HG02943 (cell line): Measurements from ENCODE around the gene TMA7B.

Experiments used
- ATAC-seq: cut with Tn5 transposase; IDR thresholded peaks from one replicate; pipeline ENCODE4 v1.9.1; 2021; ENCODE audit warnings: mild to moderate bottlenecking, low read depth, moderate library complexity; ENCODE audit not compliant: unreplicated experiment

The TMA7B gene

DNA sequence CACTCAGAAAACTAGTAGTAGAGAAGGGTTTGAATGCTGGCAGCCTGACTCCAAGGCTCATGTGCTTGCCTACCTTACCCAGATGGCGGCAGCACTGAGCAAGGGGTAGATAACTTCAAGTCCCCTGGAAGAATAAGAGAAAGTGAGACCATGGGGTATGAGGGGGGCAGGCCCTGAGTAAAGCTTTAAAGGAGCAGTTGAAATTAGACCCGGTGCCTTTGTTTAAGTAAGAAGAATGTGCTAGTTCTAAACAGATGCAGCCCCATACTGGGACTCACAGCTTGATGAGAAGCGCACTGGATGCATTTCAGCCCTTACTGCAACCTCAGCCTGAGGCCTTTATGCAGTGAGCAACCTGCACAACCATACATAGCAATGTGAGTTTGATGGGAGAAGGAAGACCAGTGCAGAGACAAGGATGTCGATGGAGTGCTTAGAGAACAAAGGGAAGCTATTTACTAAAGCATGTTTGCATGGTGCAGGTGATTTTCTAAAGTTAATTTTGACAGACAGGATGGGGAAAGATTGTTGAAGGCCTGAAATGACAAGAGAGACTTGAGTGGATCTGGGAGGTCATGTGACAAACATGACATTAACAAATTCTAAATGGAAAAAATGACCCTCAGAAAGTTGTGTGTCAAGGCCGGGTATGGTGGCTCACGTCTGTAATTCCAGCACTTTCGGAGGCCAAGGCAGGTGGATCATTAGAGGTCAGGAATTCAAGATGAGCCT lies 27.1 kb upstream of the TMA7B start:
- ATAC-seq = no peak

DNA sequence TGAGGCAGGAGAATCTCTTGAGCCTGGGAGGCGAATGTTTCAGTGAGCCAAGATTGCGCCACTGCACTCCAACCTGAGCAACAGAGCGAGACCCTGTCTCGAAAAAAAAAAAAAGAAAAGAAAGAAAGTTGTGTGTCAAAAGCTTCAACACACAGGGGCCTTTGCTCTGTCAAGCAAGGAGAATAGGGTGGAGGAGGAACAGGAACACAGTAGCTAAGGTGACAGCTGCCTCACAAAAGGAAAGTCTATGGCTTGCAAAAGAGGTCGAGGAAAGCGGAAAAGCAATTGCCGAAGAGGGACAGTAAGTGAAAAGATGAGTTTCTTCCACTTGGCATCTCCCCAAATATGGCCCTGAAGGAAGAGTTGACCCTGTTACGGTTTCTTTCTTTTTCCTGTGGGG lies 26.5 kb upstream of the TMA7B start:
- no peak for ATAC-seq

DNA sequence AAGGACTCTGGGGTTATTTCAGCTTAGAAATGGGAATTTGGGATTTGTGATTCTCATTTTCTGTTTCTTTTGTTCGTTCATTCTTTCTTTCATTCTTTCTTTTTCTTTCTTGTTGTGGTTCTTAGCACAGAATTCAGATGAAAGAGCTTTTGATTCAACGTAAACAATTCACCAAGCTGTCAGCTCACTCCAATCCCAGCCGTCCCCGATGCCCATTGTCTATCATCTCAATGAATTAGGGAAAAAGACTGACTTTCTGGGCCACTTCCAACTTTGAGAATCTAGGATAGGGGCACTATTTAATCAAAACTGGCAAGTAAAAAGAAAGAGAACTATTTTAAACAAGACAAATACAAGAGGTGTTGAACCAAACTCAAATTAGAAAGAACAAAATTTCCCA lies 25.1 kb upstream of the TMA7B start:
- no peak for ATAC-seq

DNA sequence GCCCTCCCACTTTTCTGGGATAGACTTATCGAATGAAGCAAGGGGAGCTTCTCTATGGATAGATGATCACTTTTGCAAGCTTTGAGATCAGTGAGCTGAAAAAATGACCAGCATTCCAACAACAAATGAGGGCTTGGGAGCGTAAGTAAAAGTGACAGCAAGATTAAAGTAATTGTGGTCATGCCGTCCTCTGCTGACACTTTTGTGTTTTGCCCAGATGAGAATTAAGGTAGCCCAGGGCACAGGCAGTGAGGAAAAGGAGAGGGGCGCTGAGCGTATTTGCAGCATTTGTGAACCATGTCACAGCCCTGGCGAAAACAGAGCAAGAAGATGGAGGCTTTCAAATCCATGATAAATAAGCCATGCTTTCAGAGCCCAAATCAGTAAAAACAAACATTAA lies 24.6 kb upstream of the TMA7B start:
- no peak for ATAC-seq

DNA sequence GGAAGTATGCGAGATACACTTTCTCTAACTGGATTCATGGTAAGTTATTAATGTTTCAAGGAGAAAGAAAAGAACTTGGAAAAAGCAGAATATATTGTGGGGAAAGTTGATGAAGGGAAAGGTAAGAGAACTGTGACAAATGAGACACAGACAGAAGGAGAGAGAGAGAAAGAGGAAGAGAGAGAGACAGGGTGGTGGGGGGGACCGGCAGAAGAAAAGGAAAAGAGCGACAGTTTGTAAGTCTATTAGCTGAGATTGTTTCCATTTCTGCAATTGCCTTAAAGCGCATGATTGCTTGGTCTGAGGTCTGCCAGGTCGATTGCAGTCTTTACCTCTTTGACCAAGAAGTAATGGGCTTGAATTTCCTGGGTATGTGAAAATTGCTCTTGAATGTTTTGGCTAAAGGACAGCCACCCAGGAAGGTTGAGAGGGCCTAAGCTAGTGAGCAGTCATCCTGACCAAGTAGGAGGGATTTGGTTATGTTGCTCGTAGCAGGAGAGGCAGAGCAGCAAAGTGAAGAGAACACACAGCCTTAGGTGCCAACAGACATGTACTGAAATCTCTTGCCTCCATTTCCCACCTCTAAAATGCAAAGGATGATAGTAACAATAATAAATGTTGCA lies 23.6 kb upstream of the TMA7B start:
- ATAC-seq = no peak

DNA sequence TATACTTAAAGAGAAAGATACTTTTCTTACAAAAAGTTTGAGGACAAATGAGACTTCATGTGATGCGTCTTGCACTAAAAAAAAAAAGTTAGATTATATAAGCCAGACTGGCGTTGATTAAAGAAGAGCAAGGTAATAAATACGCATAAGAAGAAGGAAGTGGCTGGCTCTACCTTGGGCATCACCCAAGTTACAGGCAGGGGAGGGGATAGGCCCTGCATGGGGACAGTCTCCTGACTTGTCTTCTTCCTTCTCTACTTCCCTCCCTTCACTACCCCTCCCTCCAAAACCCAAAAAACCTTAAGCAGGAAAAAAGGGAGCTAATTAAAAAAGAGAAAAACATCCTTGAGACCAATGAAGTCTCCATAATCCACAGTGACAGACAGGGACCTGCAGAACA lies 22.3 kb upstream of the TMA7B start:
- no peak for ATAC-seq

DNA sequence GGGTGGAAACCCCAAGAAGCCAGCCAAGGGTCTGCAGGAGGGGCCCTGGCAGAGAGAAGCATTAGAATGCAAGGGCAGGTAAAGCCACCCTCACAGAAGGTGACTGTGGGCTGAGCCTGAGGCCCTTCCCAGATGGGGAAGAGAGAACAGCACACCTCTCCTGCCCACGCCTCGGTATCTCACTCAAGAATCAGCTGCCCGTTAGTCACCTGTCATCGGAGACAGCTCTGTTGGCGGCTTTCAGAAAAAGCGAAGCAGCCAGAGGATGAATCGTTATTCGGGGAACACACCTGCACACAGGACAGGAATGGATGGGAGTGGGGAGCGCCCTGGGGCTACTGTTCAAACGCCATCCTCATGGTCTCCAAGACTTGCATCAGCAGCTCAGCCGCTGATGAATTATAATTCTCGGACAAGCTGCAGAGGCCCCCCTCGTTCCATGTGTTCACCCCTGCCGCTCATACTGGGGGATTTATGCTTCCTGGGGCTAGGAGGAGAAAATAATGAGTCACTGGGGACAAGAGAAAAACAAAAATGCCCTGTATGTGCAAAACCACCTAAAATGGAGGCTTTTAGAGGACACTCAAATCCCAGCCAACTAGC lies 21.6 kb upstream of the TMA7B start:
- no peak for ATAC-seq

DNA sequence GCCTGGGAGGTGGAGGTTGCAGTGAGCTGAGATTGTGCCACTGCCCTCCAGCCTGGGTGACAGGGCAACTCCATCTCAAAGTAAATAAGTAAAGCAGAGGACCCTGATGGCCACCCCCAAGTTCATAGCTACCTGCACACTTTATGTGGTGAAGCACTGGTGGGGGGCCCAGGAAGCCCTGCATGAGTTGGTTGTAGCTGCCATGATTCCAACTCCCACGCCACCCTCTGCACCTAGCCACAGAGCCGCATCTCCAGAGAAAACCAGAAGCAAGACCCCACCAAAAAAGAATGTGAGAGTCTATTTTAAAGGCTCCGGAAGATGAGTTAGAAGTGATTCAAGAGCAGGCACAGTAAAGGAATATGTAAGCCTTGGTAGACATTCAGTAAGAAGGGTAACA lies 20.4 kb upstream of the TMA7B start:
- no peak for ATAC-seq

DNA sequence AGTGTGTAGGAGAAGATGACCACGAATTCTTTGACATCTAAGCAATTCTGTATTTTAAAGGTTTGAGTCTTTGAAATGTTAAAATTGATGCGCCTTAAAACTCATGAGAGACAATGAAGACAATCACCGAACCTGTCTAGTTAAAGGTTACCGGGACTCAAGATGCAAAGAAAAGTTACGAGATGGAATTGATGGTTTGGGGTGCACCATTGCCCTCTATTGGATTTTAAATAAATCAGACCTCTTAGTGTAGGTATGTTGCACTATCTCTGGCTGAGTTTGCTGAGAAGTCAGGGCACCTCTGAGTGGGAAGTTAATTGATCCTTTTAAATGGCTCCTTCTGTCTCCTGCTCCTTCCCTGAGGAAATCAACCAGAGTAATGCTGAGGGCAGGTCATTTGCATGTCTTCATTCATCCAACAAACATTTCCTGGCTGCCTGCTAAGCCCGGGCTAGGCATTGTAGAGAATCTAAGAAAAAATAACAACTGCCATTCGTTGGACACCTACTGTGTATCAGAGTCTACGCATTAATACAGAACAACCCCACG lies 19.4 kb upstream of the TMA7B start:
- ATAC-seq = no peak

DNA sequence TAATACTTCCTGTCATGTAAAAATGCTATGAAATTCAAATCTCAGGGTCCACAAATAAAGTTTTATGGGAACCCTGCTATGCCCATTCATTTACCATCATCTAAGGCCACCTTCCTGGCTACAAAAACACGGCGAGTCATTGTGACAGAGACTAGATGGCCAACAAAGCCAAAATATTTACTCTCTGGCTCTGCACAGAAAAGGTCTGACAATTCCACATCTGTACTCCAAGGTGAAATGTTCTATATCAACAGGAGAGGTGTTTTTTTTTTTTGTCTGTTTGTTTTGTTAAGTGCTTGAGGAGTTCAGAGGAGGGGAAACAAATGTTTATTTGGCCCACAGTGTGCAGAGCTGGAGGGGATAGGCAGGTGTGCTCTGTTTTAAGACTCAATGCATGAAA lies 18.6 kb upstream of the TMA7B start:
- ATAC-seq = no peak

DNA sequence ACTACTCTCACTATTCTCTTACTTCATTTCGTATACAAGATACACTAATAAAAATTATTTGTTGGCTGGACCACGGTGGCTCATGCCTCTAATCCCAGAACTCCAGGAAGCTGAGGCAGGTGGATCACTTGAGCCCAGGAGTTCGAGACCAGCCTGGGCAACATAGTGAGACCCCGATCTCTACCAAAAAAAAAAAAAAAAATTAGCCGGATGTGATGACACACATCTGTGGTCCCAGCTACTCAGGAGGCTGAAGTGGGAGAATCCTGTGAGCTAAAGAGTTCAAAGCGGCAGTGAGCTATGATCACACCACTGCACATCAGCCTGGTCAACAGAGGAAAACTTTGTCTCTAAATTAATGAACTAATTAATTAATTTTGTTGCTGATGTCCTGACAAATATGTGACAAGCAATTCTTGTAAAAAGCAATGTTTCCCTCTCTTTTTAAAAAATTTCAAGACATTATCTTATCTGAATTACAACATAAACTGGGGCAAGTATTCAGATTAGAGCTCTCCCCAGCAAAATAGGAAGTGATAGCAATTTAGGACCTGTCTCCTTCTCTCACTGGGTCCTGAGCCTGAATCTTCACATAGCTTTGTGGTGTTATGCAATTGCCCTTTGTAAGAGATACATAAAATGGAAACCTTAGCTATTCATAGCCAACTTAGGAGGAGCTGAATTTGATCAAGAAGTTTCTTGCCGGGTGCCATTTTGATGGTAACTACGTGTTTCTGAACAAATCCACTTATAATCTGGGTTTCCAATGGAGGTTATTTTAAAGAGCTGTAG lies 17.6 kb upstream of the TMA7B start:
- ATAC-seq = no peak

DNA sequence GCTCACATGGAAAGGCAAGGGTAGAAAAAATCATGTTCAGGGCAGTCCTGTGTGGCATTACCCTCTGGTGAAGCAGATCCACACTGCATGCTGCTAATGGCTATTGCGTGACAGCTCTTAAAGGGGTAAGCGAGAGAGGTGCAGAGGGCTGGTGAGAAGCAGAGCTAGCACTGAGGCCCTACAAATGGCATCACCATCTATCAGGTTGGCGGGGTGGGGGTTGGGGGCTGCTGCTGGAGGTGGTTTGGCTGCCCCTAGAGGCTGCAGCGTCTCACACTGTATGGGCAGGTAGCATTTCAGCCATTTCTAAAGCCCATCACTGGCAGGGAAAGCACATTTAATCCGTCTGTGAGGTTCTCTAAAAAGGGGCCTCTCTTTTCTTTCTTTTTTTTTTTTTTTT lies 16.9 kb upstream of the TMA7B start:
- ATAC-seq = no peak

DNA sequence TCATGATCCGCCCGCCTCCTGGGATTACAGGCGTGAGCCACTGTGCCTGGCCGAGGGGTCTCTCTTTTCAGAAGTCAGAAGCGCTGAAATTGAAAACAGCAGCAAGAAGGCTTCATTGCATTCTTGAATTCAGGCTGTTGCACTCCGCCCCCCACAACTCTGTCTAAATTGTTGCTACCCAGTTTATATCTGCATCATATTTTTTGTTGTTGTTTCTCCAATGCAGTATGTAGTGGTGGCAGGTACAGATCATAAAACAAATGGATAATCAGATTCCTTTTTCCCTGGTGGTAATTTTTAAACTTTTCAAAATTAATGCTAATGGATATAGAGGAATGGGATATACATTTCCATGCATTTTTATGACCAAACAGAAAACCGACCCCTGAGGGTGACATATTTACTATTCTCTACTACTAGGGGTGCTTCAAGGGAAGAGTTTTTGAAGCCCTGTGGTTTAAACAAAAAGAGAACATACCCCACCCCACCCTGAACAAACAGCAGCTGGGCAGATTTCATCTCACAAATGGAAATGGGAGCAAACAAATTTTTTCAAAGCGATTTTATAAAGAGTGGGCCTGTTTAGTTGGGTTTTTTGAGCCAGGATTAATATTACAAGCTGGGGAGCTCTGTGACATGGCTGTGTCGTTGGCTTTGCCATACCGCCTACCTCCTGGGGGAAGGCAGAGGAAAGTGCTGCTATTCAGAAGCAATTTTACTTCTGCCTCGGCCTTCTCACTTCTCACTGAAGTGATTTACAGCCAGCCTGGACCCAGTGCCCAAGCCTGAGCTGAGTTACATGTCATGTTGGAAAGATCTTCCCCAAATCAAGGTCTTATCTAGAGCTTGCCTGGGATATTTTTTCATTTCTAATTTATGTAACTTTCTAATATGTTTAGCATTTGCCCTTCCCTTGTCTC lies 16.0 kb upstream of the TMA7B start:
- no peak for ATAC-seq

DNA sequence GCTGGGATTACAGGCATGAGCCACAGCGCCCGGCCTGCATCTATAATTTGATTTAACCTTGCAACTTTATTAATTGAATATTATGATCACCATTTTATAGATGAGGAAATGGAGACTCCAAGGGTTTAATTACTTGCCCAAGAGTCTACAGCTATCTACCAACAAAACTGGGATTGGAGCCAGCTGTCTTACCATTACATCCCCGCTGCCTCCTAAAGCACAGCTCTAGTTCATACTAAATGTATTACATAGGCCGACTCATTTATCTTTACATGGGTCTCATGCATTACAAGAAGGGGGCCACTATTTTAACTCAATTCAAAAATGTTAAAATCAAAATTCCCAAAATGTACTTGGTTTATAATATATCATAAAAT lies 14.1 kb upstream of the TMA7B start:
- no peak for ATAC-seq

DNA sequence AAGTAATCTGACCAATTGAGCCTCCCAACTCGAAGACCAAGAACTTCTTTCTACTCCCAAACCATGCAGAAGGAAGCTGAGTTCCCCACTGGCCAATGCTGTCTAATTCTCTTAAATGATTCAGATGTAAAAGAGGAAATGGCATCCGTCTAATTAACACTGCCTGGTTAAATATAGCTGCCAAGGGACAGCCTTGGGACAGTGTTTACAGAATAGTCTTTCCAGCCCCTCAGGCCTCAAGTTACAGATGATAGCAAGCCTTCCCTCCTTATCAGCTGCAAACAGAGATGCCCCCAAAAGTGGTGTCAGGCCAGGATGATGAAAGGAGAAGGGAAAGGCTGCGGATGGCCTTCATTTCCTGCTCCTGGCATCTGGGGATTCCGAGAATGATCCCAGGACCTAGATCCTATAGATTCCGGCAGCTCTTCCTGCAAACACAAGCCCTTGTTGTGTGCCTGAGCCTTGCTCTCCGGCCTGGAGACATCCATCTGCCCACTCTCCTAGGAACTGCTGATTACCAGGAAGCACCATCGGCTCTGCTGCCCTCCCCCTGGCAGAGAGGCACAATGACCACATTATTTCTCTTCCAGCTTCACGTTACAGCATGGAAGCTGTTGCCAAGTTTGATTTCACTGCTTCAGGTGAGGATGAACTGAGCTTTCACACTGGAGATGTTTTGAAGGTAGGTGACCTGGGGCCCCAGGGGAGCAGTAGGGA lies 13.5 kb upstream of the TMA7B start:
- ATAC-seq = no peak

DNA sequence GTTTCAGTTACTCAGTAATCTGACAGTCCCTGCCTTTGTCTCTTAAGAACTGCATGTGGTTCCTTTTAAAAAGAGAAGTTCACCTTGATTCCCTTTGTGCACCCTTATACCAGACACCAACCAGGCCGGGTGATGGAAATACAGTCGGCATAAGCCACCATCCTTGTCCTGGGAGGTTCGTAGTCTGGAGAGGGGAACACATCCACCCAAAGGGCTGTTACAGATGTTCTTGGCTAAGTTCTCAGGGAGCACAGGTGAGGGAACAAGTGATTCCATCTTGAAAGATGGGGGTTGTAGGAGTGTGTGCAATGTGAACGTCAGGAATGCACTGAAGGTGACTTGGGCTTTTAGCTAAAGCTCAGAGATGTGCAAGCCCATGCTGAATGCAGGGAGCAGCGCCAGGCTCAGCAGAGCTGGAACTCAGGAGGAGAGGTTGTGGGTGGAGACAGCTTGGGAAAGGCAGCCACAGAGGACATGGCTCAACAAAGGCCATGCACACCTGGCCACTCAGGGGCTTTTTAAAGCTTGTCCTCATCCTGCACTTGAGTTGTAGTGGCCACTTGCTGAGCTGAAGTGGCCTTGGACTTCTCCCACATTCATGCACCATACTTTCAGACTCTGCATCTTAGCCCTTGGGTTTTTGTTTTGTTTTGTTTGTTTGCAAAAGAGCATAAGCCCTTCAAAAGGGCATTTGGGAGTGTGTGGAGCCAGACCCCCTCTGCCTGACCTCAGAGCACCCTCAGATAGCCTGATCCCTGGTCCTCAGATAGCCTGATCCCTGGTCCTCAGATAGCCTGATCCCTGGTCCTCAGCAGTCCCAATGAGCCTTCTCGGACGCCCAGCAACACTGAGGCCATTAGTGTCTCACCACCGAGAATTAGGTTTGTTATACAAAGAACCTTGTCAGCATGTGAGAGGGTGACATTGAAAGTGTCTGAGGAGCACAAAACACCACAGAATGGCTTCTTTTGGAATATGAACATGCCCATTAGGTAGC lies 12.7 kb upstream of the TMA7B start:
- no peak for ATAC-seq

DNA sequence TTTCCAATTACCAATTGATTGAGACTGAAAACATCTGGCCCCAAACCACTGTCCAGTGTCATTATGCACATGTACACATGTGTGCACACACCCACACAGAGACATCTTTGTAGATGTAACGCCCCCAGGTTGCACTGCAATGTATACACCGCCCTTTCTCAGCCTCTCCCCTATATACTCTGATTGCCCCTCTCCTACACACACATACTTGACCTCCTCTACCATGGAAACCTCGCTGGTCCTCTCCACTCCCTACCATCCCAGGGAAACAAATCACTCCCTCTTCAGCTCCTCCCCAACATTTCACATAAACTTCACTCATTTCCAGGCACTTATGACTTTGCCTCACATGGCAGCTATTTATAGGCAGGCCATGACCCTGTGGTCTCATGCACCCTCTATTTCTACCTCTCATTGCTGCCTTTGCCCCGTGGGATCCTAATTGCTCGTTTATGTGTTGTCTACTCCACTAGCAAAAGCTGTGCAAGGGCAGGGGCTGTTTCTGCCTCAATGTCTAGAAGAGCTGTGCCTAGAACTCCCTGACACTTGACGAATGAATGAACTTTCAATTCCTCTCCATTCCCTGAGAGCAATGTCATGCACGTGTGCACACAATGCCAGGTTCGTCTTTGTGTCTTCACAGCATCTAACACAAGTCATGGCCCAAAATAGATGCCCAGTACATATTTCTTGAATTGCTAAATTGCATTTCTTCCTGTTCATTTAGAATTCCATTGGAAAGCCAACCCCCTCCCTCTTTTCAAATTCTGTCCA lies 10.0 kb upstream of the TMA7B start:
- ATAC-seq = no peak
